ENCODE measurements around the gene GALNTL6.

GRCh38 chr4:172177382-172177781 lies 364.2 kb downstream of the GALNTL6 start:
- TF ChIP-seq CTCF (IDR thresholded peaks at IDR 0.05 in 2 of 3, conservative IDR thresholded peaks at IDR 0.05 in 1 of 3; ENCODE audit: borderline replicate concordance in 1 of 3, insufficient read depth in 1 of 3, low read depth in 2 of 3, low read length in 2 of 3) (no peak), POLR2AphosphoS5 (IDR thresholded peaks at IDR 0.05; ENCODE audit: low read depth, low read length) (no peak), MAX (IDR thresholded peaks at IDR 0.05) (no peak), POLR2A (IDR thresholded peaks at IDR 0.05; ENCODE audit: borderline replicate concordance, extremely low read depth, insufficient read depth, insufficient read length) (no peak), SP1 (IDR thresholded peaks at IDR 0.05; ENCODE audit: low read depth) (no peak)
